Stimulated activated CD8-positive, alpha-beta memory T cell treated with anti-CD3 and anti-CD28 coated beads, Interleukin-12 subunit alpha, Interleukin-12 subunit beta, amount 100 ng/mL, for 1 hour (primary cell): ENCODE data around the gene CHST11.

Experiments used
- DNase-seq: peaks from one replicate; pipeline ENCODE4 v3.0.0-alpha.2; 2020; ENCODE audit warnings: low read depth

Gene CHST11

DNA sequence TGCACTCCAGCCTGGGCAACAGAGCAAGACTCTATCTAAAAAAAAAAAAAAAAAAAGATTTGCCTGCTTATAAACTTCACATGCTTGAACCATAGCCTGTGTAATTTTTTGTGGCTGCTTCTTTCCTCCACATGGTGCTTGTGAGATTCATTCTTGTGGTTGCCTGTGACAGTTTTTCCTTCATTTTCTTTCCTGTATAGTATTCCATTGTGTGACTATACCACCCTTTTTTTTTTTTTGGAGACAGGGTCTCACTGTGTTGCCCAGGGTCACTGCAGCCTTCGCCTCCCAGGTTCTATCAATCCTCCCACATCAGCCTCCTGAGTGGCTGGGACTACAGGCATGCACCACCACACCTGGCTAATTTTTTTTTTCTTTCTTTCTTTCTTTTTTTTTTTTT lies 22.6 kb upstream of the CHST11 start:
- DNase-seq, result no peak

DNA sequence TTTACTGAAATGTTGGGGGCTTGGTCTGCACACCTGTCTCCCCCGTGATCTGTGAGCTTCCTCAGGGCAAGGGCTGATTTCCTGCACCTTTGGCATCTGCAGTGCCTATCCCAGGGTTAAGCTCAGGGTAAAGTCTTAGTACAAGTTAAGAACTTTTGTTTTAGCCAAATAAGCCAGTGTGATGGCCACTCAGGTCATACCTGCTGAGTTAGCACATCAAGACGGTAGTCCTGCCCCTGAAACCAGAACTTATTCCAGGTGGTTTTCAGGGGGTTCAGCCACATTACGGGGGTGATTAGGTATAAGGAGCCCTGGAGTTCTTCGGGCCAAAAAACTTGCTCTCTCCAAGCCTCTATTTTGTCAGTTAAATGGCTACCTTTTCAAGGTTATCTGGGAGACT lies 21.6 kb upstream of the CHST11 start:
- DNase-seq, result no peak

DNA sequence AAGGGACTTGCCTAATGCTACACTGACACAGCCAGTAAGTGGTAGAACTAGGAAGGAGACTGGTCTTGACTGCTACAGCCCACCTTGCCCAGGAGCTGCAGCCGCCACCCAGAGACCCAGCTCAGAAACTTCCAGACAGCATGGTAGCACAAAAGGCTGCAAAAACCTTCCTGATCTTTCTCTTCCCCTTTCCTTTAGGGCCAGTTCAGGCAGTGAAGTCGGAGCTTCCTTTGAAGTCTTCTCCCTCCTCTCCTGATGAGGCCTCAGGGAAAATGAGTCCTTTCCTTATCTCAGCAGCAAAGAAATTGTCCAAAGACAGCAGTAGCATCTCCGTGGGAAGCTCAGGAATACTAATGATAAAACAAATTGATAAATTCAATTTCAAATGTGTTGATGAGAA lies 21.0 kb upstream of the CHST11 start:
- no peak for DNase-seq

DNA sequence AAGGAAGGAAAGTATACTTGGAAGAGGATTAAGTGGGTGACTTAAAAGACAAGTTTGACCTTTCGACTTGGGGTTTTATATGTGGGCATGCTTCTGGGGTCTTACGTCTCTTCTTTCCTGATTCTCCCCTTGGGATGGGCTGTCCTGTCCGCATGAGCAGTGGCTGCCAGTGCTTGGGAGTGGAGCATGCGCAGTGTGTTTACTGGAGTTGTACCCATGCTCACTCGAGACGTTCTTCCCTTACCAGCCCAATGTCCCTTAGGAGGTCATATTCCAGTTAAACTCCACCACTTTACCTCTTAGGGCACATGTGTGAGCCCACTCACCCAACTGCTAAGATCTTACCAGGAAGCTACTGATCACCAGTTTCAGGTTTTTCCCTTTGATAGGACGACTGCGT lies 20.0 kb upstream of the CHST11 start:
- no peak for DNase-seq

DNA sequence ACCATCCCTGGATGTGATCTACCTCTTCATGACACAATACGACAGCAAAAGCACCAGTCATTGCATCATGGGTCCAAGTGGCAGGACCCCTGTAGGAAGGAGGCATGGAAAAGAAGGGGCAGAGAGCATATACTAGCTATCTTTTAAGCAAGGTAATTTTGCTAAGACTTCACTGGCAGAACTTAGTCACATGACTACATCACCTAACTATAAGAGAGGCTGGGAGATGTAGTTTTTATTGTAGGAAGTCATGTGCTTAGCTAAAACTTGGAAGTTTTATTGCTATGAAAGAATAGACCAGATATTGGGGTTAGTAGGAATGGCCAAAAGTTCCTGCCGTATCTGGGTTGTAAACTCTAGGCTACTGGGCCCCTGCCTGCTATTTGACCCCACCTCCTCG lies 18.6 kb upstream of the CHST11 start:
- no peak for DNase-seq

DNA sequence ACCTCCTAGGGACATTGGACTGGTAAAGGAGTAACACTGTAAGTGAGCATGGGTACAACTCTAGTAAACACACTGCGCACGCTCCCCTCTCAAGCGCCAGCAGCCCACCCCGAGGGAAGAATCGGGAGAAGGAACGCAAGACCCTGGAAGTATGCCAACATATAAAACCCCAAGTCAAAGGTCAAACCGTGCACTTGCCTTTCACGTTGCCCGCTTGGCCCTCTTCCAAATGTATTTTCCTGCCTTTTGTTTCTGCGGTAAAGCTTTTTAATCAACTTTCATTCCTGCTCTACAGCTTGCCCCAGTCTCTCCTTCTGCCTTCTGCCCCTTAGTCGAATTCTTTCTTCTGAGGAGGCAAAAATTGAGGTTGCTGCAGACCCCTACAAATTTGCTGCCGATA lies 17.6 kb upstream of the CHST11 start:
- DNase-seq, result no peak

DNA sequence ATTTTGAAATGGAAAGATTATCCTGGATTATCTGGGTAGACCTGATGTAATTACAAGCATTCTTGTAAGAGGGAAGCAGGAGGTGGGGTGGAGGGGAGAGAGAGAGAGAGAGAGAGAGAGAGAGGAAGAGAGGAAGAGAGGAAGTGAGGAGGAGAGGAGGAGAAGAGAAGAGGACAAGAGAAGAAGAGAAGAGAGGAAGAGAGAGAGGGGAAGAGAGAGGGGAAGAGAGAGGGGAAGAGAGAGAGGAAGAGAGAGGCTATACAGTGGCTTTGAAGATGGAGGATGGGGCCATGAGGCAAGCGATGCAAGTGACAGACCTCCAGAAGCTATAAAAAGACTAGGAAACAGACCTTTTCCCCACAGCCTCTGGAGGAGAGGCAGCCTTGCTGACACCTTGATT lies 13.7 kb upstream of the CHST11 start:
- no peak for DNase-seq

DNA sequence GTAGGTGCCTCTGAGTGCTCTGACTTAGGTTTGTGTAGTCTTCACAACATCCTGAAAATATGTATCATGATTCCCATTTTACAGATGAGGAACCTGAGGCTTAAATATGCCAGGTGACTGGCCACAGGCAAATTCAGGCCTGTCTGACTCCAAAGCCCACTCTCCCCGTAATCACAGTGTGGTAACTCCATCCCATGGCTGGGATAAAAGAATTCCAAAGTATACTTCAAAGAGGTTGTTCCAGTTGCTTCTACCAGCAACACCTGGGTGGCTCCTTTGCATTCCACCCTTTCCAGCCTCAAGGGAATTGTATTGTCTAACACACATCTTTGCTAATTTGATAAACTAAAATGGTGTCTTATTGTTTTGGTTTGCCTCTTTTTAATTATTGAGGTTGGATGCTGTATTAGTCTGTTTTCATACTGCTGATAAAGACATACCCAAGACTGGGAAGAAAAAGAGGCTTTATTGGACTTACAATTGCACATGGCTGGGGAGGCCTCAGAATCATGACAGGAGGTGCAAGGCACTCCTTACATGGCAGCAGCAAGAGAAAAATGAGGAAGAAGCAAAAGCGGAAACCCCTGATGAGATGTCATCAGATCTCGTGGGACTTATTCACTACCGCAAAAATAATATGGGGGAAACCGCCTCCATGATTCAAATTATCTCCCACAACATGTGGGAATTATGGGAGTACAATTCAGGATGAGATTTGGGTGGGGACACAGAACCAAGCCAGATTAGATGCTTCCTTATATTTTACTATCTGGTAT lies 9.9 kb upstream of the CHST11 start:
- no peak for DNase-seq

DNA sequence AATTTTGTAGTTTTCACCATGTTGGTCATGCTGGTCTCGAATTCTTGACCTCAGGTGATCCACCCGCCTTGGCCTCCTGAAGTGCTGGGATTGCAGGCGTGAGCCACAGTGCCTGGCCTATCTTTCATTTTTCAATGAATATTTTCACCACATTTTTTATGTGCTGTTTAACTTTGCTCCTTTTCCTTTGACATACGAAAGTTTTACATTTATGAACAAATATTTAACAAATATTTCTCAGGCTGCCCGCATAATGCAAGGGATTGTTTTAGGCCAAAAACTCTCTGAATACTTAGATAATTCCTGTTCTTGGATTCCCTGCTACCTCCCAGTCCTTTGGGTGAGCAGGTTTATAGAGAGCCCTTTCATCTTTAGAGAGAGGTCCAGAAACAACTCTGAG lies 8.7 kb upstream of the CHST11 start:
- DNase-seq, result no peak

DNA sequence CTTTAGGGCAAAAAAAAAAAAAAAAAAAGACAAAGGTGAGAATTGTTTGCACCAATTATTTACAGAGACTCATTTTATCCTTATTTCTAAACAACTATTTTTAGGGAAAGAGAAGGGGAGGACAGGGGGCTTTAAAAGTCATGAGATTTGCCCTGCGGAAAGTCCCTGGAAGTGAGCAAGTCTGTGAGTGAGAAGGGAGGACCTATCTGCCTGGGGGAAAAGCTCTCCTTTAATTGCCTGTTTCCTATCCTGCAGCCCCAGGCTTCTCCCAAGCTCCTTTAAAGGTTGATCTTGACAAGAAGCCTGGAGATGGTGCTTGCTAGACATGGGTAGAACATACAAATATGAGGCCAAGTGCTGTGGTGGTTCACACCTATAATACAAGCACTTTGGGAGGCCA lies 8.3 kb upstream of the CHST11 start:
- no peak for DNase-seq

DNA sequence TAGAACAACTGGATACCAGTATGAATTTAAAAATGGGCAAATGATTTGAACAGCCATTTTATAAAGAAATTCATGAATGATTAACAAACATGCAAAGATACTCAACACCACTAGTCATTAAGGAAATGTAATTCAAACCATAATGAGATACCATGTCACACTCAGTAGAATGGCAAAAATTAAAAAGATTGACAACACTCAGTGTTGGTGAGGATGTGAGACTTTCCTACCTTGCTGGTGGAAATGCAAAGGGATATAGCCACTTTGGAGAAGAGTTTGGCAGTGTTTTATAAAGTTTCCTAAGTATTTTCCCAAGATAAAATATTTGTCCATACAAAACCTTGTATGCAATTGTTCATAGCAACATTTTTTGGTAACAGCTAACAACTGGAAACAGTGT lies 6.0 kb upstream of the CHST11 start:
- no peak for DNase-seq

DNA sequence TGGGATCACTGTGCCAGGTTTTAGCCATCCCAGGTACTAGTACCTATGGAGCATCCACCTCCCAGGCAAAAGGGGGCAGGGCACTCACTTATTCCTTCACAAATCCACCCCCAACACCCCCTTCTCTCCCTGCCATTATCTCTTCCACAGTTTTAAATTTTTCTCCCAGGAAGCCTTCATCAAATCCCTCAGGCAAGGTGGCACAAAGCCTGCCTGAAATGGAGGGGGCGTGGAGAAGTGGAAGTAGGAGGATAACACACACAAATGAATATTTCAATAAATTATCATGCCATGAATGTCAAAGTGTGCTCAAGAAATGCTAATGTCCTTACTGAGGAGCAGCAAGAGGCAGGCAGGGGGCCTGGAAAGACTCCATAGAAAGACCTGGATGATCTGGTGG lies 4.7 kb upstream of the CHST11 start:
- no peak for DNase-seq

DNA sequence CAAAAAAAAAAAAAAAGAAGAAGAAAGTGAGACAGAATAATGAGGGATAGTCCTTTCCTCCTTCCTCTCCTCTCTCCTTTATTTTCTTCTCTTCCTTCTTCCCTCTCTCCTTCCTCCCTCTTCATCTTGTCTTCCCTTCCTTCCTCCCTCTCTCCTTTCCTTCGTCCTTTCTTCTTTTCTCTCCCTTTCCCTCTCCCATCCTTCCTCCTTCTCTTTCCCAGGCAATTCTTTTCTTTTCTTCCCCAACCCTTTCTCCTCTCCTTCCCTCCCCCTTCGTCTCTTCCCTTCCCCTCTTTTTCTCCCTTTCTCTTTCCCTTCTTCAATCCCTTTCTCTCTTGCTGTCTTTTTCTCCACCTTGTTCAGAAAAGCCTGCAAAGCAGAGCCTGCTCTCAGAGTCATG lies 3.6 kb upstream of the CHST11 start:
- DNase-seq, result no peak

DNA sequence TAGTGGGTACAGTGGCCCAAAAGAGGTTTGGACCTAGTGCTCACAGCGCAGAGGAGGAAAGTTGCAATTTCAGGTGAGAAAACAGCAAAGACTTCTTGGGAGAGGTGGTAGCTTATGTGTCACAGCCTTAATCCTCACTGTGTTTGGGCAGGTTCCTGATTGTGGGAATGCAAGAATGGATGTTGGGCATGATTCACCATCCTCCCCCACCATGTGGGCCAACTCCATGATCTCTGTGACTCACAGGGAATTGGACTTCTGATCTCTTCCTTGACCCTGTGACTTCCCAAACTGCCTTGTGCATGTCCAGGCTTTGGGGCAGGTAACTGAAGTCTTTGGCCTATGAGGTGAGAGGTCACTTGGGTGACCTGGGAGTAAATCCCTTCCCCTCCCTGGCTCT lies 1.8 kb upstream of the CHST11 start:
- DNase-seq, result no peak

DNA sequence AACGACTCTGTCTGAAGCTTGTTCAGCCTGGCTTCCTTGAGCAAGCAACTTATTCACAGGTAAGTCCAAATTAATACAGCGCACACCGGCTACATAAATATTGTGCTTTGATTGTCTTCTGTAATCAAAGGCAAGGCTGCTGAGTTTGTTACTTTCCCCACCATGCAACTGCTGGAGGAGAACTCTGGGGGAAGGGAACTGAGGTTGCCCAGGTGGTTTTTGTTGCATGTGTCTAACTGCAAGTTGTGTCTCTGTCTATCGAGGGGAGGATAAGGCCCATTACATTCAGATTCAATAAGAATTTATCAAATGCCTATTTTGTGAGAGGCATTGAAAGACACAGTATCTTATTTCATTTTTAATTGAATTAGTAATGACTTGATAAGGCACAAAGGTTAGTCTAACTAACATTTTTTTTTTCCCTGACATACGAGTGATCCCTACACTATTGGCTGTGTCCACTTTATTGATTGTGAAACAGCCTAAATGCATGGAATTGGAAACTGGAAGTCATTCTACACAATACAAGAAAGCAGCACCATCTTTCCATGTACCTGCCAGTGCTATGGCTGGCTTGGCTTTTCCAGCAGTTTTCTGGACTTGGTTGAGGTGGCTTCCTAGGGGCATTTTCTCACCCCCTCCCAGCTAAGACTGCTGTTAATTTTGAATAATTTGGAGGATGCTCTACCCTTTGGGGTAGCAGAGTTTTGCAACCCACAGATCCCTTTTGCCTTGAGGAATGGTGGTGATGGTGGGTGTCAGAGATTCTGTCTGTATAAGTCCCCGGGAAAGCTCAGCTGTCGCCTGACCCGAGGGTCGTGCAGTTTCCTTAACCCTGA lies 951 bp upstream of the CHST11 start:
- DNase-seq, result no peak

DNA sequence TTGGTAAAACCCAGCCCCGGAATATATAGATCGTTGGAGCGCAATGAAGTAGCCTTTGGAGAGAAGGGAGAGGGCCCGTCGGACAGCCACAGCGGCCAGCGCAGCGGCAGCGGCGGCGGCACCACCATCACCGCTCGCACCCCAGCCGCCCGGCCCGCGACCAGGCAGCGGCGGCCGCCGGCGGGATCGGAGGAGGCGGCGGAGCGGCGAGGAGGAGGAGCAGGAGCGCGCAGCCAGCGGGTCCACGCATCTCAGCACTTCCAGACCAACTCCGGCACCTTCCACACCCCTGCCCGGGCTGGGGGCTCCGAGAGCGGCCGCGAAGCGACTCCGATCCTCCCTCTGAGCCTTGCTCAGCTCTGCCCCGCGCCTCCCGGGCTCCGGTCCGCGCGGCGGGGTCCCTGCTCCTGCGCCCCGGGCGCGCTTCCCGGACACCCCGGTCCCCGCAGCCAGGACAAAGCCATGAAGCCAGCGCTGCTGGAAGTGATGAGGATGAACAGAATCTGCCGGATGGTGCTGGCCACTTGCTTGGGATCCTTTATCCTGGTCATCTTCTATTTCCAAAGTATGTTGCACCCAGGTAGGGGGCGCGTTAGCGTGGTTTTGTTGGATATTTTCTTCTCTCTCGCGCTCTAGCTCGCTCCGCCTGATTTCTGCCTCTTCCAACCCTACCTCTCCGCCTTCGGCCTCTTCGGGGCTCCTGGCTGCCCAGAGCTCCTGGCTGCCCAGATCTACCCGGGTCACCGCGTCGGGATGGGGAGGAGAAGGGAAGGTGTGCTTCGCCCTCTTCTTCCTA lies 400 bp downstream of the CHST11 start:
- DNase-seq, result no peak

DNA sequence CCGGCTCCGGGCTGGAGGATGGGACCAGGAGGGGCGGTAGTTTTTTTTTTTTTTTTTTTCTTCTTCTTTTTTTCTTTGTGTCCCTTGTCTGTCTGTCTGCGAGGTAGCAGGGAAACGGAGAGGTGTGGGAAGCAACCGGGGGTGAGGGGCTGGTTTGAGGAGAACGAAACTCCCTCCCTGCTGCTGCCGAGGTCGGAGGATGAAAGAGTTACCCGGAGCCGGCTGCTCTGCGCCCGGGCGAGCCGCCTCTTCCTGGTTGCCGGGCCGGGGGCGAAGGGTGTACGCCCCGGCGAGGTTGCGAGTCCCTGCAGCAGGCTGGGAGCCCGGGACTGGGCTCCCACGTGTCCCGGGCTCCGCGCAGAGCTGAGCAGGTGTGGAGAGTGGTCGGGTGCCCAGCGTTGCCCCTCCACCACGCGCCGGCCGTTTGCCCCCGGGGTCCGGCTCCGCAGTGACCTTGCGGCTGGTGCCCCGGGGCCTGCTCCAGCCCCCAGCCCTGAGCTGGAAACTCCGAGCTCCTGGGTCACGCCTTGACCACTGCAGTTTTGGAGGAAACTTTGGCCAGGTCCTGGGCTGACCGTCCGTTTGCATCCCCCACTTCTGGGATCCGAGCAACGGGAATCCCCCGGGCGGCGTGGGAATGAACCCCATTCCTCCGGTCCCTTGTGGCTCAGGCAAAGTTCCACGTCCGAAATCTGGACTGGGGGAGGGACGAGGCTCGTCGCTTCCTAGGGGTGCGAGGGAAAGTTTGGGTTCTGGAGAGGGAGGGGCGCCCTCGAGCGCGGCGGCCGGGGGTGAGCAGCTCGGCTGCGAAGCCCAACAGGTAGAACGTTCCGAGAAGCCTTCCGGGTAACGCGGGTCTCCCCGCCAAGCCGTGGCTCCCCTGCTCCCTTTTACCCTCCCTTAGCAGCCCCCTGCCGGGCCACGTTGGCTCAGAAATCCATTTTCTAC lies 1.3 kb downstream of the CHST11 start:
- DNase-seq, result no peak

DNA sequence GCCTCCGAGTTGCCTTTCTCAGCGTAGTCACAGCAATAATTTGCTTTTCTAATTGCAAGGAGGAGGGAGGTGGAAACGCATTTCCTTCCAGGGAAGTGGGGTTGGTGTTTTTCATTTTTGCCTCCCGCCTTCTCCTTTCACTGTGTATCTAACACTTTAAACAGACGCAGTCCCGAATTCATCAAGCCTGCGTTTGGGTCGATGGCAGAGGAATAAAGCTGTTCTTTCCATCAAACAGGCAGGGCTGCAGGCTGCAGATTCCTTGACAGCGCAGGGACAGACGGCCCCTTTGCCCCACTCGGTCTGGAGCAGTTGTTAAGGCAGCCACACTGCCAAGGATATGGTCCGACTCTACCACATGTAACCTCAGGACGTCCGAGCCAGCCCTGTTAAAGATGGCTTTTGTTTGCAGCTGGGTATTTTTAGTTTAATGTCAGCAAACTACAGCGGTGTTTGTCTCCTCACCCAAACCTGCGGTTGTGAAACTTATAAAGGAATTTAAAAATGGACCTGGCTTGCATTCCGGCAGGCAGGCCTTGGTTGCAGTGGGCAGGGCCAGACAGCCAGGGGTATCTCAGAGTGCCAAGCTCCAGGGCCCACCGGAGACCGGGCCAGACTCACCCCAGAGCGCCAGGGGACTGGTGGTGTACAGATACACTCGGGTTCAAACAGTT lies 2.1 kb downstream of the CHST11 start:
- no peak for DNase-seq

DNA sequence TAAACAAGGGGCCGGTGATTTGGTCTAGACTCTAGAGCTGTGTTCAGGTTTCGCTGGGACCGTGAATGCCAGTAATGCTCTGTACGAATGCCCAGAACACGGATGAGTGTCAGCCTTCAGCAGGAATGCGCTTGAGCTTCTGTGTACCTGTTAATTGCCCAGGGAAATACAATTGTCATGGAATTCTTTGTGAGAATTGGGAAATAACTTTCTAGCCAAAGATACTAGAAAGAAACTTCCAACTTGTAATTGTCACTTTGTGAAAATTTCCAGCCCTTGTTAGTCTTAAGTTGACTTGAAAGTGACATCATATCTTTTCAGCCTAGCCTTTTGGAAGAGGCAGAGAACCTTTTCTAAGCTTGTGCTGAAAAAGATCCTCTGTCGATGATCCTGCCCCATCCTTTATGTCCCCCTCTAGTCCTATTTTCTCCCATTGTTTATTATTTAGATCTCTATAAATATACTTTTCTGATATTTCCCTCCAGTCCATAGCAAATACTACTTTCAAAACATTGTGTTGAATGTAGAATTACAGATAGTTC lies 2.7 kb downstream of the CHST11 start:
- no peak for DNase-seq

DNA sequence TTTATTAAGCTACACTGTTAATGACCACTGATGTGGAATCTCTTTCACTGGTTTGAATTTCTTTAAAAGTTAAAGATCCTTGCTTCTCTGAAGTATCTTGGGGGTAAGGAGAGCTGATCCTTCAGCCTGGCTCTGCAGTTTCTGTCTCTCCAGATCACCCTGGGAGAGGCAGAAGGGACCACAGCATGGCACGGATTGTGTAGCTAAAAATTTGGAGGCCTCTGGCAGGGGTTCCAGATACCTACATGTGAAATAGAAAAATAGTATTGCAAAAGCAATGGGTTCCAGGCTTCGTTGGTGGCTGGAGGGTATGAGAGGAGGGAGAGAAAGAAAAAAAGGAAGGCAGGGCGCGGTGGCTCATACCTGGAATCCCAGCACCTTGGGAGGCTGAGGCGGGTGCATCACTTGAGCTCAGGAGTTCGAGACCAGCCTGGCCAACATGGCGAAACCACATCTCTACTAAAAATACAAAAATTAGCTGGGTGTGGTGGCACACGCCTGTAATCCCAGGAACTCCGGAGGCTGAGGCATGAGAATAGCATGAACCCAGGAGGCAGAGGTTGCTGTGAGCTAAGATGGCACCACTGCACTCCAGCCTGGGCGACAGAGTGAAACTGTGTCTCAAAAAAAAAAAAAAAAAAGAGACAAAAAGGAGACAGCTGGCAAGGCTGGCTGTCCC lies 3.4 kb downstream of the CHST11 start:
- DNase-seq, result no peak
